Measurements from ENCODE around the gene PTGER1. TPM values are rescaled to one million over a fixed set of nuclear protein-coding genes. Genes with fewer than 3 reads are reported as not detected.

PTGER1 gene
- total RNA-seq, 1 experiment from 2014 or later: 0.63 TPM

DNA sequence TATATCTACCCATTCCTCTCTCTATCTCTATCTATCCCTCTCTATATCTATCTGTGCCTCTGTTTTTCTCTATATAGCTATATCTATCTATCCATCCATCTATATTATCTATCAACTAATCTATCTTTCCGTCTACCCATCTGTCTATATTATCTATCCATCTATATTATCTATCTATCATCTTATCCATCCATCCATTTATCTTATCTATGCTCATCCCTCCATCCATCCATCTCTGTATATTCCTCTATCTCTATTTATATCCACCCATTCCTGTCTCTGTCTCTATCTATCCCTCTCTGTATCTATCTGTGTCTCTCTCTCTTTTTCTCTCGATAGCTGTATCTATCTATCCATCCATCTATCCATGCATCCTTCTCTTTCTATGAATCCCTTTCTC lies 14.2 kb downstream of the PTGER1 start:
- Histone ChIP-seq H3K27me3 (ENCODE audit: insufficient read depth, low read length) (no peaks in the 10 kb centered on the region), H3K23me2 (ENCODE audit: insufficient read length, low read depth, low read length, poor library complexity, severe bottlenecking) (no peaks in the 10 kb centered on the region), H2BK5ac (ENCODE audit: insufficient read length, low read length) (no peak overlapping the region), H4K20me1 (ENCODE audit: control insufficient read depth, insufficient read depth, insufficient read length) (no peaks in the 10 kb centered on the region), H3K4ac (ENCODE audit: low read depth, low read length) (no peak overlapping the region), H3K79me2 (ENCODE audit: insufficient read depth, low read length) (no peaks in the 10 kb centered on the region), H3K56ac (ENCODE audit: insufficient read length, low read depth, low read length) (no peak overlapping the region), H4K5ac (ENCODE audit: insufficient read length, low read depth, low read length) (no peak overlapping the region), H3K4me1 (ENCODE audit: insufficient read depth, low read length) (no peaks in the 10 kb centered on the region), H3T11ph (ENCODE audit: low read length) (no peak overlapping the region), H3K4me2 (ENCODE audit: insufficient read depth, insufficient read length, low read length) (no peak overlapping the region), H4K8ac (replicated peaks; ENCODE audit: insufficient read length, low read depth, low read length) (no peak overlapping the region), H2BK12ac (ENCODE audit: insufficient read length, low read depth, low read length) (no peak overlapping the region), H3K9ac (ENCODE audit: extremely low read depth, insufficient read length, low read length) (no peak overlapping the region), H3K18ac (ENCODE audit: insufficient read length, low read depth, low read length) (no peak overlapping the region), H3K14ac (ENCODE audit: insufficient read depth, low read length) (no peak overlapping the region), H2BK20ac (ENCODE audit: low read depth, low read length, poor library complexity, severe bottlenecking) (no peak overlapping the region), H2BK15ac (ENCODE audit: low read depth, low read length) (no peak overlapping the region), H2AK5ac (ENCODE audit: insufficient read length, low read length) (no peak overlapping the region), H3K9me3 (ENCODE audit: control insufficient read depth, low read depth, low read length) (no peaks in the 10 kb centered on the region), H3K23ac (ENCODE audit: insufficient read length, low read depth, low read length) (no peak overlapping the region), H3K79me1 (ENCODE audit: insufficient read depth, low read depth, low read length, poor library complexity, severe bottlenecking) (no peaks in the 10 kb centered on the region), H3K27ac (ENCODE audit: insufficient read length, low read depth, low read length) (no peak overlapping the region), H2AFZ (ENCODE audit: low read length) (no peak overlapping the region), H2BK120ac (ENCODE audit: low read depth, low read length, poor library complexity, severe bottlenecking) (no peak overlapping the region), H4K91ac (ENCODE audit: insufficient read length, low read depth, low read length) (no peak overlapping the region)
- WGBS (ENCODE audit: extremely low coverage, insufficient read length, low lambda C conversion rate): 100% methylated on average over 1 of the region's 2 CpGs
- TF ChIP-seq, protein P1, sequence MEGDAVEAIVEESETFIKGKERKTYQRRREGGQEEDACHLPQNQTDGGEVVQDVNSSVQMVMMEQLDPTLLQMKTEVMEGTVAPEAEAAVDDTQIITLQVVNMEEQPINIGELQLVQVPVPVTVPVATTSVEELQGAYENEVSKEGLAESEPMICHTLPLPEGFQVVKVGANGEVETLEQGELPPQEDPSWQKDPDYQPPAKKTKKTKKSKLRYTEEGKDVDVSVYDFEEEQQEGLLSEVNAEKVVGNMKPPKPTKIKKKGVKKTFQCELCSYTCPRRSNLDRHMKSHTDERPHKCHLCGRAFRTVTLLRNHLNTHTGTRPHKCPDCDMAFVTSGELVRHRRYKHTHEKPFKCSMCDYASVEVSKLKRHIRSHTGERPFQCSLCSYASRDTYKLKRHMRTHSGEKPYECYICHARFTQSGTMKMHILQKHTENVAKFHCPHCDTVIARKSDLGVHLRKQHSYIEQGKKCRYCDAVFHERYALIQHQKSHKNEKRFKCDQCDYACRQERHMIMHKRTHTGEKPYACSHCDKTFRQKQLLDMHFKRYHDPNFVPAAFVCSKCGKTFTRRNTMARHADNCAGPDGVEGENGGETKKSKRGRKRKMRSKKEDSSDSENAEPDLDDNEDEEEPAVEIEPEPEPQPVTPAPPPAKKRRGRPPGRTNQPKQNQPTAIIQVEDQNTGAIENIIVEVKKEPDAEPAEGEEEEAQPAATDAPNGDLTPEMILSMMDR (conservative IDR thresholded peaks at IDR 0.05): no peak
- no peak for DNase-seq
- Mint-ChIP-seq H3K27ac (no peak overlapping the region), H3K4me1 (no peaks in the 10 kb centered on the region), H3K36me3 (ENCODE audit: insufficient read depth in 1 of 3, low read depth in 3 of 3) (peaks cover 15 to 55% (median 52%) of the 10 kb centered on the region in 3 experiments; a peak in 6 of 7 replicates), H3K9me3 (no peaks in the 10 kb centered on the region), H3K27me3 (ENCODE audit: low read depth) (no peaks in the 10 kb centered on the region), H3K4me3 (no peak overlapping the region)
